Measurements from ENCODE around the gene CFAP52.
"Not testable (repeated sequence)": the region's sequence is repeated elsewhere in the genome, so short reads cannot be mapped to it uniquely, and the experiment has no call there.

Gene CFAP52

GRCh38 chr17:9553596-9553995, 22.8 kb upstream of the CFAP52 start:
- no peak overlapping the region for H3K4me3 ChIP-seq (ENCODE audit: low read length)
- TF ChIP-seq, protein P1, sequence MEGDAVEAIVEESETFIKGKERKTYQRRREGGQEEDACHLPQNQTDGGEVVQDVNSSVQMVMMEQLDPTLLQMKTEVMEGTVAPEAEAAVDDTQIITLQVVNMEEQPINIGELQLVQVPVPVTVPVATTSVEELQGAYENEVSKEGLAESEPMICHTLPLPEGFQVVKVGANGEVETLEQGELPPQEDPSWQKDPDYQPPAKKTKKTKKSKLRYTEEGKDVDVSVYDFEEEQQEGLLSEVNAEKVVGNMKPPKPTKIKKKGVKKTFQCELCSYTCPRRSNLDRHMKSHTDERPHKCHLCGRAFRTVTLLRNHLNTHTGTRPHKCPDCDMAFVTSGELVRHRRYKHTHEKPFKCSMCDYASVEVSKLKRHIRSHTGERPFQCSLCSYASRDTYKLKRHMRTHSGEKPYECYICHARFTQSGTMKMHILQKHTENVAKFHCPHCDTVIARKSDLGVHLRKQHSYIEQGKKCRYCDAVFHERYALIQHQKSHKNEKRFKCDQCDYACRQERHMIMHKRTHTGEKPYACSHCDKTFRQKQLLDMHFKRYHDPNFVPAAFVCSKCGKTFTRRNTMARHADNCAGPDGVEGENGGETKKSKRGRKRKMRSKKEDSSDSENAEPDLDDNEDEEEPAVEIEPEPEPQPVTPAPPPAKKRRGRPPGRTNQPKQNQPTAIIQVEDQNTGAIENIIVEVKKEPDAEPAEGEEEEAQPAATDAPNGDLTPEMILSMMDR (conservative IDR thresholded peaks at IDR 0.05; ENCODE audit: low read depth, low read length): no peak
- no peak for DNase-seq (ENCODE audit: low read depth)

DNA sequence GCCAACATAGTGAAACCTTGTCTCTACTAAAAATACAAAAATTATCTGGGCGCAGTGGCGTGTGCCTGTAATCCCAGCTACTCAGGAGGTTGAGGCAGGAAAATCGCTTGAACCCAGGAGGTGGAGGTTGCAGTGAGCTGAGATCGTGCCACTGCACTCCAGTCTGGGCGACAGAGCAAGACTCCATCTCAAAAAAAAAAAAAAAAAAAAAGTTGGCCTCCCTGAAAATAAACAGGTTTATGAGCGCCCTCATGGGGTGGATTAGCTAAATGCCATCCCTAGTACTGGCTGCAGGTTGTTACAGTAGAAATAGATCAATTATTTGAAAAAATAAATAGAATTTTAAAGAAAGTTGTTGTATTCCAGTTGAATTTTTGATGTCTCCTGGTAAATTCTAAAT, 21.7 kb upstream of the CFAP52 start:
- H3K4me3 ChIP-seq (ENCODE audit: low read length); DNase-seq (ENCODE audit: low read depth): not testable (repeated sequence)
- TF ChIP-seq, protein P1 (conservative IDR thresholded peaks at IDR 0.05; ENCODE audit: low read depth, low read length): peak; percentile 63

GRCh38 chr17:9557161-9557755, 19.2 kb upstream of the CFAP52 start:
- no peak for DNase-seq (ENCODE audit: low read depth)
- H3K4me3 ChIP-seq (ENCODE audit: low read length): no peak overlapping the region
- TF ChIP-seq, protein P1 (conservative IDR thresholded peaks at IDR 0.05; ENCODE audit: low read depth, low read length): no peak

DNA sequence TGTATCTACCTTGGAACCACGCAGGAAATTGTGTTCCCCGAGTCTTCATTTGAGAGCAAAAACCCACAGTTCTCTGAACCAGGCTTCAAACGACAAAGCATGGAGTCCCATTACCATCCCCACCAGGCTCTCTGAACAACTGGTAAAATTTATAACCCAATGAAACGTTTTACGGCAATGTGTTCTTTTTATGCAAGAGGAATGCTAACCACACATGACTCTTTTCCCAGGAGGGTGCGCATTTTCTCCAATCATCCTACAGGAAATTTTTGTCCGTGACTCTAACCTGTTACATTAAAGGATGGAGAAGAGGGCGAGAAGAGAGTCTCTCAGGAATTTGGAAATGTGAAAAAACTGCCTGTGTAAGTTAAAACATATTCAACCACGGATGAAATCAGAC, 18.6 kb upstream of the CFAP52 start:
- TF ChIP-seq, protein P1 (conservative IDR thresholded peaks at IDR 0.05; ENCODE audit: low read depth, low read length): no peak
- no peak for DNase-seq (ENCODE audit: low read depth)
- no peak overlapping the region for H3K4me3 ChIP-seq (ENCODE audit: low read length)

GRCh38 chr17:9564104-9564503, 12.3 kb upstream of the CFAP52 start:
- H3K4me3 ChIP-seq (ENCODE audit: low read length): no peak overlapping the region
- DNase-seq (ENCODE audit: low read depth): no peak

GRCh38 chr17:9566067-9566466, 10.4 kb upstream of the CFAP52 start:
- H3K4me3 ChIP-seq (ENCODE audit: low read length): no peak overlapping the region
- TF ChIP-seq, protein P1 (conservative IDR thresholded peaks at IDR 0.05; ENCODE audit: low read depth, low read length): no peak
- no peak for DNase-seq (ENCODE audit: low read depth)

More at GRCh38 chr17:9564104-9564503, 12.3 kb upstream of the CFAP52 start:
- TF ChIP-seq, protein P1 (conservative IDR thresholded peaks at IDR 0.05; ENCODE audit: low read depth, low read length): no peak

DNA sequence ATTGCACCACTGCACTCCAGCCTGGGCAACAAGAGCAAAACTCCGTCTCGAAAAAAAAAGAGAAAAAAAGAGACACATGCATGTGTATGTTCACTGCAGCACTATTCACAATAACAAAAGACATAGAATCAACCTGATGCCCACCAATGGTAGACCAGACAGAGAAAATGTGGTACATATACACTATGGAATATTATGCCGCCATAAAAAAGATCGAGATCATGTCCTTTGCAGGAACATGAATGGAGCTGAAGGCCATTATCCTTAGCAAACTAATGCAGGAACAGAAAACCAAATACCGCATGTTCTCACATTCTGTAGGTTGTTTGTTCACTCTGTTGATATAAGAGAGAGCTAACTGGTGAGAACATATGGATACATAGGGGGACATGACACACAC, 9.7 kb upstream of the CFAP52 start:
- H3K4me3 ChIP-seq (ENCODE audit: low read length); DNase-seq (ENCODE audit: low read depth): not testable (repeated sequence)
